GM21619 (cell line): ENCODE results near the gene LZTFL1.
"Not testable (repeated sequence)": the region's sequence is repeated elsewhere in the genome, so short reads cannot be mapped to it uniquely, and the experiment has no call there.

Experiments used
- ATAC-seq: cut with Tn5 transposase; IDR thresholded peaks from one replicate; pipeline ENCODE4 v1.9.1; 2021; ENCODE audit not compliant: unreplicated experiment

LZTFL1 gene

DNA sequence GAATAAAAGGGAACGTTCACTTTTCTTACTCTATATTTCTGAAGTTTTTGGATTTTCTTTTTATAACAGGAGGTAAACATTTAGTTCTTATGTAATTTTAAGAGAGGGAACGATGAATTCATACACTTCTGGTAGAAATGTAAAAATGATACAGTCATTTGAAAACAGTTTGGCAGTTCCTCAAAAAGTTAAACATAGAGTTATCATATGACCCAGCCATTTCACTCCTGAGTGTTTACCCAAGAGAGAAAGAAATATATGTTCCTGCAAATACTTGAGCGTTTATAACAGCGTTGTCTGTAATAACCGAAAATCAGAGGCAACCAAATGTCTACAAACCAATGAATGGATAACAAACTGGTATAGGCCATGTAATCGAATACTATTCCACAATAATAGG, 23.6 kb upstream of the LZTFL1 start:
- no peak for ATAC-seq

DNA sequence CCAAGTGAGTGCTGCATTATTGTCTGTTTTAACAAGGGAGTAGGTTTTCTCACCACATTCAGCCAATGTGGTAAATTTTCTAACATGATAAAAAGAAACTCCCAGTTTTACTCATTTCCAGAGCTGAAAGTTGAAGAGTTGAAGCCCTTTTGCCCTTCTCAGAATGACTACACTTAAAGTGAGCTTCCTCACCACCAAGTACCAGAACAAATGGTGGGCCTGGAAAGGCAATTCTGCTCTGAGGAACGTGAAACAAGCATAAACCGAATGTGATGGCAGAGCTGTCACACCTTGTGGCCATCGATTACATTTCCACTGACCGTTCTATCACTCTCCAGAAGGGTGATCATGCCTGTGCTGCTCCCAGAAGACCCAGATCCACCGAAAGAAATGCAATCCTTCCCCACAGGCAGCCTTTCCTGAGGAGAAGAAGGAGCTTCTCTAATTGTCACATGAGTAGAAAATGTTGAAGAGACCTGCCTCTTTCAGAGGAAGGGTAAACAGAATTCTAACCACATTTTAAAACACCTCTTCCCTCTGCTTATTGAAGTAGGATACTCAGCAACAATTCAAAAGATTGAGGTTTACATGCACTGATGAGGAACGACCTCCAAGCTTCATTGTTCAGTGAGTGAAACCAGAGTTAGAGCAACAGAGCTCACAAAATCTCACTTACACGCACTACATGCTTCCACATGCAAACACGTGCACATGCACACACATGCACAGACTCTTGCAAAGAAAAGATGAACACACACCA, 23.0 kb upstream of the LZTFL1 start:
- peak; percentile 59 for ATAC-seq

DNA sequence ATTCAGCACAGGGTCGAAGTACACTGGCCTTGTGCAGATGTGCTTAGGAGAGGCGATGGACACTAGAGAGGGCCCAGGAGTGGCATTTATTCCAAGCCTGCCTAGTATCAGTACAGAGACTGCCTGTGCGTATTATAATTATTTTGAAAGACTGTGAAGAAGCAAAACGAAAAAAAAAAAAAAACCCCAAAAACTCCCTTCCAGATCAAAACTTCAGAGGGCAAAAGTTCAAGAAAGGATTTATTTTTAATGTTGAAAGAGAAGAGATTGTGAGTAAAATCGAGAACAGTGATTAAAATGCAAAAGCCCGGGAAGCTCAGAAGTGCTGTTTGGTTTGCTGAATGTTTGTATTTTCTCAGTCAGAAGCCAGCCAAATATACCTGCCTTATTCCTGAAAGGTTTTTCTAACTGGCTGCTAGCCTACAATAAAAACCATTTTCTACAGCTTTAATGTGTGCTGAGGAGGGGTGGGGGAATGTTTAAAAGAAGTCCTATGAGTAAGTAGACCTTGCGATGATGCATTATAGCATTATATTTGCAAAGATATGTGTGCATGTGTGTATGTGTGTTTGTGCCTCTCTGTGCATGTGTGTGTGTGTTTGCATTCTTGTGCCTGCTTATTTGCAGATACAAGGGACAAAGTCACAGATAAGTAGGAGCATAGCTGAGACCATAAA, 19.3 kb upstream of the LZTFL1 start:
- ATAC-seq: peak; percentile 46

DNA sequence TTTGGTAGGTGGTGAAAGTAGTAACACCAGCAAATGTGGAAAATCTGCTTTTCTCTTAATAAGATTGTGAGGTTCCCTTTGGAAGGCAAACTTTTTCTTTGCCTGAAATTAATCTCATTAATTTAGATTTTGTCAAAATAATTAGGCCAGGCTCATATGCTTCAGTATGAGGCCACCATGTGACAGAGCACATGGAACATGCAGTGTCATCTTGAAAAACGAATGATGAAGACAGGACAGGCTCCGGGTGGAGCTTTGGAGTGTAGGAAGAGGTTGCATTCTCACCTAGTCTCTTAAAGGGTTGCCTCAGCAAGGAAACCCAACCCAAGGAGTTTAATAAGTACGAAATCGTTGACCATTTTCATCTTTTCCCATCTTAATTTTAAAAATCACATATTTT, 18.6 kb upstream of the LZTFL1 start:
- ATAC-seq: no peak

DNA sequence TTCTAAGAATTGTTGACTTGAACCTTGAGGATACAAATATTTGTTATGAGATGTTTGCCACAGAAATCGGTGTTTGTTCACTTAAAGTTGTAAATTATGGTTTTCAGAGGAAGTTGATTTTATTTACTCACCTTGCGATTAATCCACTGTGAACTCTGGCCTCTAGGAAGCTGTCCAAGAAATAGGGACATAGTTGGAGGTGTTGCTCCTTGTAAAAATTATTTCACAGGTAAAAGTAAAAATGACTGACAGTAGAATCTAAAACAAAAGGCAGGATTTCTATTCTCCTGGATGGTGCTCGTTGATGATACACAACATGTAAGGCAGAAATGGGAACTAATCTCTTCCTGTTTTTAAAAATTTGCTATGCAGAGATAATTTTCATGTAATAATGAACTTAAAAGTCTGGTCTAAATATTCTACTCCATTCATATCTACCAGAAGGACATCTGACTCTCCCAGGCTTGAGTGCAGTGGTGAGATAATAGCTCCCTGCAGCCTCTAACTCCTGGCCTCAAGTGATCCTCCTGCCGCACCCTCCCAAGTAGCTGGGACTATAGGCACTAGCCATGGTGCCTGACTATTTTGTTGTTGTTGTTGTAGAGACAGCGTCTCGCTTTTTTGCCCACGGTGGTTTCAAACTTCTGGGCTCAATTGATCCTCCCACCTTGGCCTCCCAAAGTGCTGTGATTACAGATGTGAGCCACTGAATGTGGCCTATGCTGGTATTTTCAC, 17.1 kb upstream of the LZTFL1 start:
- ATAC-seq: no peak

DNA sequence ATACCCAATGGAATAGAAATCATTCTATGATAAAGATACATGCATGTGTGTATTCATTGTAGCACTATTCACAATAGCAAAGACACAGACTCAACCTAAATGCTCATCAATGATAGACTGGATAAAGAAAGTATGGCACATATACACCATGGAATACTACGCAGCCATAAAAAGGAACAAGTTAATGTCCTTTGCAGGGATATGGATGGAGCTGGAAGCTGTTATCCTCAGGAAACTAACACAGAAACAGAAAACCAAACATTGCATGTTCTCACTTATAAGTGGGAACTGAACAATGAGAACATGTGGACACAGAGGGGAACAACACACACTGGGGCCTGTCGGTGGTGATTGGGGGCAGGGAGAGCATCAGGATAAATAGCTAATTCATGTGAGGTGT, 15.1 kb upstream of the LZTFL1 start:
- ATAC-seq: not testable (repeated sequence)

DNA sequence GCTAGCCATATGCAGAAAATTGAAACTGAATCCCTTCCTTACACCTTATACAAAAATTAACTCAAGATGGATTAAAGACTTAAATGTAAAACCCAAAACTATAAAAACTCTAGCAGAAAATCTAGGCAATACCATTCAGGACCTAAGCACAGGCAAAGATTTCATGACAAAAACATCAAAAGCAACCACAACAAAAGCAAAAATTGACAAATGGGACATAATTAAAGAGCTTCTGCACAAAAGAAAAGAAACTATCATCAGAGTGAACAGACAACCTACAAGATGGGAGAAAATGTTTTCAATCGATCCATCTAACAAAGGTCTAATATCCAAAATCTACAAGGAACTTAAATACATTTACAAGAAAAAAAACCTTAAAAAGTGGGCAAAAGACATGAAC, 14.4 kb upstream of the LZTFL1 start:
- ATAC-seq: not testable (repeated sequence)

GRCh38 chr3:45852828-45853227, 10.9 kb upstream of the LZTFL1 start:
- ATAC-seq: no peak

- no peak for ATAC-seq
These were observed 6.5 kb upstream of the LZTFL1 start for GRCh38 chr3:45848392-45848791.

DNA sequence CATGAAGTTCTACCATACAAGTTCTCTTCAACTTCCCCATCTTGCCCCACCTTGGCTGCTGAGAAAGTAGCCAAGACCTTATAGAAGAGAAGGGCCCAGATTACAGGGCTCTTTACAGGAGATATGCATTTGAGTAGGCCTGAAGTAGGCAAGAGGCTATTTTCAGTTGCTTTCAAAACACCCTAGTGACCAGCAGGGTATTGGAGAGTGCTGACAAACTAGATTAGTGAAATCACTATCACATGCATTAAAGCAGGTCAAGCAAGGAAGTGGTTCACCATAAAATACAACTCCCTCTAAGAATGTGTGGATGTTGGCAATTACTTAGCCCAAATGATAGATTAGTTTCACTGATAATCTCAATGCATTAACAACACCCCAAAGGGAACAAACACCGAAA, 2.7 kb upstream of the LZTFL1 start:
- no peak for ATAC-seq

DNA sequence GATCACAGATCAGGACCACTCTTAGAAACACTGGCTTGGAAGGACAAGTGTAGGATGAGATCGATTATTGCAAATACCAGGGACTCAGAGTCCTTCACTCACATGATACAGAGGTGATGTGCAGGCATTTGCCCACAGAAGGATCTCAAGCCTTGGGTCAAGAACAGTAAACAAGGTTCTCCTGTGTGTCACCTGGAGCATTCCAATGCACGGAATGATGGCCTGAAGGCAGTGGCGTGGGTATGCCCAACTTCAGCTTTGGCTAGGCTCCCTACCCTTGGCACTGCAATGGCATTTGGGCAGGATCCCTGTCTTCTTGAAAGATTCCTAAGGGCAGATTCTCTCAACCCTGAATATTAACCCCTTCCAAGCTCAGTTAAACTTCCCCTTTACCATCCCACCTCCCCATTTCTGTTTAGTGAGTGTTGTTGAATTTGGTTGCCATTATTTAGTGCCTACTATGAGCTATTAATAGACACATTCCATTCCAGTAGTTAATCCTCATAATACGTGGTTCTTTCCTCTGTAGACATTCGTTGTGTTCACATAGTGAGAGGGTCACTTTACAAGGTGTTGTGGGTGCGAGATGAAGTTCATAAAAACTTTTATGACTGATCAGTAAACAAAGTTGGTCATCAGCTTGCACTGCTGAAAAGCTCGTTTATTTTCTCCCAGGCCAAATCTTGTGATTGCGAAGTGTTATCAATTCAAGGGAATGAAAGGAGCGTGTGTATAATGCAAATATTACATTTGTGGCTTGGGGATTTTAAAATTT, 1.1 kb upstream of the LZTFL1 start:
- ATAC-seq: no peak

- ATAC-seq: no peak
These were observed 531 bp downstream of the LZTFL1 start for GRCh38 chr3:45841420-45841756.

DNA sequence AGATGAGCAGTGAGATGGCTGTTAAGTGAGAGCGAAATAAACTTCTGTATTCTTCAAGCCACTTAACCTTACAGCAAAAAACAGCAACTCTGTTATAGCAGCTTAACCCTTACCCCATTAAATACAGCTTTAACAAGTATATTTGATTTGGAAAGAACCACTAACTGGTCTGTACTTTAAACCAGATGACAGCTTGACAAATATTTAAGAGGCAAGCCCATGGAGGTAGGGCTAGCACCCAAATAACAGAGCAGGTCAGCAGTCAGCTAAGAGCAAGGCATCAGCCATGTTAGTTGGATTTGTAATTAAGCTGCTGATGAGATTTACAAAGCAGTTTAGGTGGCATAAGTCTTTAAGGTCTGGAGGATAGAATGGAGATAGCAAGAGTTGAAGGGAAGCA, 3.5 kb downstream of the LZTFL1 start:
- no peak for ATAC-seq

DNA sequence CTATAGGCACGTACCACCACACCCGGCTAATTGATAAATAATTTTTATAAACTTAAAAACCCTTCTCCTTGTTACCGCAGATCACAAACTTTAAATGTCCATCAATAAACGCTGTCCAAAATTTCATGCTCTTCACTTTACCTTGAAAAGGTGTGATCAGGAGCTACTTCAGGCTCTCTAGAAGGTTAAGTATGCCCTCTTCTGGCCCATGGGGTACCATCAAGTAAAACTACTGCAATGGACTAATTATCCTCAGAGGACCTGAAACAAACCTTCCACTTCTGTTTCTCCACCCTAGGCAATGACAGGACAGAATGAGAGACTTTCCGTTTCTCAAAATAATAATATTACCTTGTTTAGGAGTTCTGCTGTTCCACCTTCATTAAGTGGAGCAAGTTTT, 9.2 kb downstream of the LZTFL1 start:
- ATAC-seq: no peak

DNA sequence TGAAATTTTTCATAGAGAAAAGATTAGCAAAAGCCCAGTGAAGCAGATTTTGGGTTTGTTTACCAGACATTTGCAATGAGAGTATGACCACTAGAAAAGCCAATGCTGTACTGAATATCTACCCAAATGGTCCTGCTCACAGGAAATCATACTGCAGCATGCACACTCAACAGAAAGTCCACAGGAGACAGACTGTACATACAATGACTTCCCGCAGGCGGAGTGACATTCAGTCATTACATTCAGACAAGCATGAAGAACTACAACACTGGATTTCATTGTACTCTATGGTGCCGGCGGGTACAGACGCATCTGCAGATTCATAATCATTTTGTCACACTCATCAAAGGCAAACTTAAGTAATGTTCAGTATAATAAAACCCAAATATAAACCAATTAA, 11.8 kb downstream of the LZTFL1 start:
- no peak for ATAC-seq

DNA sequence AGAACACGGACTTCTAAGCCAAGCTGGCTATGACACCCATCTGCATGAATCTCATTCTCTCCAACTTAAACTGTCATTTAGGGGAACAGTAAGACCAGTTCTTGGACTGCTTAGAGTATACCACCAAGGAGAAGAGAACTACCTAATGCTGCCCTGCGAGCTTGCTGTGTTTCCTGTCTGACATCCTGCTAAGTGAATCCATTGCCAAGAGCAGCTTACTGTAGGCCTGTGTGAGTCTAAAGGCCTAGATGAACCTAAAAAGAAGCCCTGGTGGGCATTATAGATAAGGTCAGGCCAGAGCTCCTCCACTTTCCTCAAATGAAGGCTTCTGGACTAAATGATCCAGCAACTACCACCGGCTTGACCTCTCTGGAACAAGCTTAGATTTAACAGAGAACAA, 15.0 kb downstream of the LZTFL1 start:
- ATAC-seq: no peak

GRCh38 chr3:45826321-45826720, 15.6 kb downstream of the LZTFL1 start:
- no peak for ATAC-seq

DNA sequence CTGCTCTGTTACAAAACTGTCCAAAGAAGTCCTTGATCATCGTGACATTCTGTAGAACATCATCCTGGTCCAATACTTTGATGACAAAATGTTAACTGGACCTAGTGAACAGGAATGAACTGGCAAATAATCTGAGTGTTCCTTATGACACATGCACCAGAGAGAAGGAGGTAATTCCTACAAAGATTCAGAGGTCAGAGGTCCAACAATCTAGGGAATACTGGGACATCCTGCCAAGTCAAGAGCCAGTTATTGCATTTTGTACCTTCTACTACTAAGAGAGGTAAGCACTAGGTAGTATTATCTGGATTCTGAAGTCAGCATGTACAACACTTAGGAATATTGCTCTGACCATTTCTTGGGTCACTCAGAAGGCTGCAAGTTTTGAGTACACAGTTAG, 20.8 kb downstream of the LZTFL1 start:
- no peak for ATAC-seq

GRCh38 chr3:45819543-45819942, 22.4 kb downstream of the LZTFL1 start:
- ATAC-seq: no peak

DNA sequence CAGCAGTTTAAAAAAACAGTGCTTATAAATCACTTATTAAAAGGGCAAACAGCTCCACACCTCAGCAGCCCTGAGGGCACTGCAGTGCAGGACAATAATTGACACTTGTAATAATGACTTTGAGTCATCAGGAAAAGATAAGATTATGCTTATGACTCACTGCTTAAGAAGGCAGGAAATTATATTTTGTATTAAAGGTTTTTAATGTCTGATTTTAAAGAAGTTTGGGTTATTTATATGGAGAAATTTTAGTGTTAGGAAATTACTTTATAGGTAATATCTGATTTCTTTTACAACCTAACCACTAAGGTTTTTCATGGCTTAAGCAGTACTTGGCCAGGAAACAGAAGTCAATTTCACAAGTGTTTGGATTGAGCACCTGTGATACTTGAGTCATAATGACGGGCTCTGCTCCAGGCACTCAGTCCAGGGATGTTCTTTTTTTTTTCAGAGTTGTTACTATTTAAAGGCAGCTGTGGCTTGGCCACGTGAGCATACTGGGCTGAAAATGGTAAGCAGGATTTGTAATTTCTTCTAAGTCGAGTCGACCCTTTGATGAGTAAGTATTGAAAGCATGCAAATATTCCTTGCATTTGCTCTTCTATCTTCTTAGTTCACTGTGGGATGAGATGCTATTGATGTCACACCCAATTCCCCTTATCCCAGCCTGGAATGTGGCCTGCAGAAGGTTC, 23.9 kb downstream of the LZTFL1 start:
- no peak for ATAC-seq

GRCh38 chr3:45816544-45816943, 25.4 kb downstream of the LZTFL1 start:
- ATAC-seq: no peak
